Measurements from ENCODE around the gene ENOSF1. TPM values are rescaled to one million over a fixed set of nuclear protein-coding genes. Genes with fewer than 3 reads are reported as not detected.

ENOSF1 gene
- total RNA-seq, 1 donor from 2014 or later = 96.2 TPM

- no peak overlapping the region for H3K27ac ChIP-seq
- no peak overlapping the region for H3K4me3 ChIP-seq
- peak; percentile 22 for ATAC-seq
- no peaks in the 10 kb centered on the region for H3K4me1 ChIP-seq
- no peaks in the 10 kb centered on the region for H3K27me3 ChIP-seq
- TF ChIP-seq, protein P1, sequence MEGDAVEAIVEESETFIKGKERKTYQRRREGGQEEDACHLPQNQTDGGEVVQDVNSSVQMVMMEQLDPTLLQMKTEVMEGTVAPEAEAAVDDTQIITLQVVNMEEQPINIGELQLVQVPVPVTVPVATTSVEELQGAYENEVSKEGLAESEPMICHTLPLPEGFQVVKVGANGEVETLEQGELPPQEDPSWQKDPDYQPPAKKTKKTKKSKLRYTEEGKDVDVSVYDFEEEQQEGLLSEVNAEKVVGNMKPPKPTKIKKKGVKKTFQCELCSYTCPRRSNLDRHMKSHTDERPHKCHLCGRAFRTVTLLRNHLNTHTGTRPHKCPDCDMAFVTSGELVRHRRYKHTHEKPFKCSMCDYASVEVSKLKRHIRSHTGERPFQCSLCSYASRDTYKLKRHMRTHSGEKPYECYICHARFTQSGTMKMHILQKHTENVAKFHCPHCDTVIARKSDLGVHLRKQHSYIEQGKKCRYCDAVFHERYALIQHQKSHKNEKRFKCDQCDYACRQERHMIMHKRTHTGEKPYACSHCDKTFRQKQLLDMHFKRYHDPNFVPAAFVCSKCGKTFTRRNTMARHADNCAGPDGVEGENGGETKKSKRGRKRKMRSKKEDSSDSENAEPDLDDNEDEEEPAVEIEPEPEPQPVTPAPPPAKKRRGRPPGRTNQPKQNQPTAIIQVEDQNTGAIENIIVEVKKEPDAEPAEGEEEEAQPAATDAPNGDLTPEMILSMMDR (IDR thresholded peaks at IDR 0.05) = no peak
- no peaks in the 10 kb centered on the region for H3K9me3 ChIP-seq
- intact Hi-C loops (cut with DNase I) = no loop called here
- H3K36me3 ChIP-seq = peaks cover 56% of the 10 kb centered on the region
- no peak for DNase-seq
Observed at GRCh38 chr18:670522-670921, 41.9 kb downstream of the ENOSF1 start.

DNA sequence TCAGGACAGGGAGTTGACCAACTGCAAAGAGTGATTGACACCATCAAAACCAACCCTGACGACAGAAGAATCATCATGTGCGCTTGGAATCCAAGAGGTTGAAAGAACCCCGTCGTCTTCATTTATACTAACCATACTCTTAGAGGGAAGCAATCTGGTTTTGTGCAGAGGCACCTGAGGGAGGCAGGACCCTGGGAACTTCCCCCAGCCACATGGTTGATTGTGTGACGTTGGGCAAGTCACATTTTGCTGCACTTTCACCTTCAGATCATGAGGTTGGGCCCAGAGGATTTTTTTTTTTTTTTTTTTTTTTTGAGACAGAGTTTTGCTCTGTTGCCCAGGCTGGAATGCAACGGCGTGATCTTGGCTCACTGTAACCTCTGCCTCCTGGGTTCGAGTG, 43.4 kb downstream of the ENOSF1 start:
- TF ChIP-seq, protein P1 (IDR thresholded peaks at IDR 0.05) = no peak
- H3K27ac ChIP-seq = no peak overlapping the region
- DNase-seq (no peak), ATAC-seq (no peak)
- peaks cover 44% of the 10 kb centered on the region for H3K36me3 ChIP-seq
- no peaks in the 10 kb centered on the region for H3K27me3 ChIP-seq
- no peaks in the 10 kb centered on the region for H3K9me3 ChIP-seq
- no peaks in the 10 kb centered on the region for H3K4me1 ChIP-seq
- intact Hi-C loops (cut with DNase I) = no loop called here
- H3K4me3 ChIP-seq = no peak overlapping the region

DNA sequence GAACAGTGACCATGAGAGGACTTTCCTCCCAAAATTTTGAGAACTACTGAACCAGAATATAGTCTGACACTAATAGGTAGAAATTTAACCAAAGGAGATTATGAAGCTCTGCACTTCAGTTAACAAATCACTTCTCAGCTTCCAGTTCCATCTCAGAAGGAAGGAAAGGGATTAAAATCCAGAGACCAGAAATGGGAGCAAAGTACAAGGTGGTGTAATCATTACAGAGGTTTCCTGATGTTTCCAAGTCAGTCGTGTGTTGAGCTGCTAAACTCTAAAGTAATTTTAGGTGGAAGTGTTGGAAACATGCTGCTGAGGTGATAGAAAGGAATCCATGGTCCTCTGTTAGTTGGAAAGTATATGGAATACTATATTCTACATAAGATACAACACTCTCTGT, 44.2 kb downstream of the ENOSF1 start:
- no peaks in the 10 kb centered on the region for H3K9me3 ChIP-seq
- no peak for ATAC-seq
- peaks cover 37% of the 10 kb centered on the region for H3K36me3 ChIP-seq
- H3K27me3 ChIP-seq = no peaks in the 10 kb centered on the region
- no peak overlapping the region for H3K27ac ChIP-seq
- intact Hi-C loops (cut with DNase I) = no loop called here
- no peaks in the 10 kb centered on the region for H3K4me1 ChIP-seq
- no peak for DNase-seq
- TF ChIP-seq, protein P1 (IDR thresholded peaks at IDR 0.05) = no peak
- H3K4me3 ChIP-seq = no peak overlapping the region

DNA sequence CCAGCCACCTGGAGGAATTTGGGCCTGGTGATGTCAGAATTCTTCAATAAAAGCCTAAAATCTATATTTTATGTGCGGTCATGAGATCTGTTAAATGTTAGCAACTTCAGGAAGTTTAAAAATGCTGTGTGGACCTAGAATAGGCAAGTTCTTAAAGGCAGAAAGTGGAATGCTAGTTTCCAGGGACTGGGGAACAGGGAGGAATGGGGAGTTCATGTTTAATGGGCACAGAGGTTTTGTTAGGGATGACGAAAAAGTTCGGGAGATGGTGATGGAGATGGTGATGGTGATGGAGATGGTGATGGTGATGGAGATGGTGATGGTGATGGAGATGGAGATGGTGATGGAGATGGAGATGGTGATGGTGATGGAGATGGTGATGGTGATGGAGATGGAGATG, 45.8 kb downstream of the ENOSF1 start:
- H3K9me3 ChIP-seq = no peaks in the 10 kb centered on the region
- H3K27ac ChIP-seq = no peak overlapping the region
- TF ChIP-seq, protein P1 (IDR thresholded peaks at IDR 0.05) = no peak
- intact Hi-C loops (cut with DNase I) = no loop called here
- H3K36me3 ChIP-seq = peaks cover 22% of the 10 kb centered on the region
- H3K27me3 ChIP-seq = no peaks in the 10 kb centered on the region
- H3K4me3 ChIP-seq = no peak overlapping the region
- H3K4me1 ChIP-seq = no peaks in the 10 kb centered on the region
- ATAC-seq (no peak), DNase-seq (no peak)

GRCh38 chr18:666177-666576, 46.3 kb downstream of the ENOSF1 start:
- Histone ChIP-seq H3K9me3 (no peaks in the 10 kb centered on the region), H3K27ac (no peak overlapping the region), H3K4me3 (no peak overlapping the region), H3K4me1 (no peaks in the 10 kb centered on the region), H3K27me3 (no peaks in the 10 kb centered on the region), H3K36me3 (peaks cover 17% of the 10 kb centered on the region)
- TF ChIP-seq, protein P1 (IDR thresholded peaks at IDR 0.05) = no peak
- no peak for ATAC-seq
- no peak for DNase-seq
- intact Hi-C loops (cut with DNase I) = no loop called here

DNA sequence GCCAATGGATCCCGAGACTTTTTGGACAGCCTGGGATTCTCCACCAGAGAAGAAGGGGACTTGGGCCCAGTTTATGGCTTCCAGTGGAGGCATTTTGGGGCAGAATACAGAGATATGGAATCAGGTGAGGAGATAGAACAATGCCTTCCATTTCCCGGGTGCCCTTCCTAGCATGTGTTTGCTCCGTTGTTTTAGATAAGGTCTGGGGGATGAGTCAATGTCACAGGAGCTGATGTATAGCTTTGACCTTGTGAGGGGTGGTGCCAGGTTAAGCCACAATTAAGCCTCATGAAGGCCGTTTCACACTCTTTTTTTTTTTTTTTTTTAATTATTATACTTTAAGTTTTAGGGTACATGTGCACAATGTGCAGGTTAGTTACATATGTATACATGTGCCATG, 50.2 kb downstream of the ENOSF1 start:
- H3K9me3 ChIP-seq = no peaks in the 10 kb centered on the region
- peaks cover 8% of the 10 kb centered on the region for H3K27me3 ChIP-seq
- no peak for ATAC-seq
- DNase-seq = no peak
- H3K4me1 ChIP-seq = no peaks in the 10 kb centered on the region
- no peak overlapping the region for H3K4me3 ChIP-seq
- H3K27ac ChIP-seq = no peak overlapping the region
- H3K36me3 ChIP-seq = no peaks in the 10 kb centered on the region
- TF ChIP-seq, protein P1 (IDR thresholded peaks at IDR 0.05) = no peak
- intact Hi-C loops (cut with DNase I) = no loop called here

Data from upper lobe of right lung (tissue), 1 donor.